GM23248 (cell line): ENCODE measurements around the gene MORN1. TPM values are rescaled to one million over a fixed set of nuclear protein-coding genes. Genes with fewer than 3 reads are reported as not detected.
A peak's percentile ranks its signal among the peaks of the same experiment; 100 is the strongest.

Experiments
- DNase-seq: peaks from one replicate; pipeline ENCODE4 v3.0.0-alpha.2; 2015
- H2AFZ ChIP-seq: fragments of 200-600 bp; sonication (generic); 2 replicates; pipeline ENCODE4 v1.6.1; 2016; ENCODE audit warnings: antibody characterized with exemption
- H3F3A ChIP-seq: fragments of 200-600 bp; sonication (generic); 2 replicates; pipeline ENCODE4 v1.6.1; 2016; ENCODE audit warnings: mild to moderate bottlenecking, antibody characterized with exemption, mixed run types; ENCODE audit not compliant: insufficient read depth
- H3K27ac ChIP-seq: fragments of 200-600 bp; sonication (generic); 2 replicates; pipeline ENCODE4 v1.5.1; 2016; ENCODE audit warnings: mild to moderate bottlenecking
- H3K27me3 ChIP-seq: fragments of 200-600 bp; sonication (generic); replicated peaks from 2 replicates; pipeline ENCODE4 v1.6.1; 2016; ENCODE audit warnings: mild to moderate bottlenecking; ENCODE audit not compliant: insufficient read depth
- H3K36me3 ChIP-seq: fragments of 200-600 bp; sonication (generic); 2 replicates; pipeline ENCODE4 v1.6.1; 2016; ENCODE audit warnings: low read depth, mild to moderate bottlenecking
- H3K4me1 ChIP-seq: fragments of 200-600 bp; sonication (generic); 2 replicates; pipeline ENCODE4 v1.6.1; 2016; ENCODE audit warnings: mild to moderate bottlenecking; ENCODE audit not compliant: insufficient read depth
- H3K4me2 ChIP-seq: fragments of 200-600 bp; sonication (generic); one replicate; pipeline ENCODE4 v1.6.1; 2016; ENCODE audit warnings: mild to moderate bottlenecking; ENCODE audit not compliant: unreplicated experiment
- H3K4me3 ChIP-seq: fragments of 200-600 bp; sonication (generic); 2 replicates; pipeline ENCODE4 v1.5.1; 2016; ENCODE audit warnings: mild to moderate bottlenecking
- H3K79me2 ChIP-seq: fragments of 200-600 bp; sonication (generic); 2 replicates; pipeline ENCODE4 v1.6.1; 2016; ENCODE audit warnings: mild to moderate bottlenecking; ENCODE audit not compliant: insufficient read depth
- H3K9ac ChIP-seq: fragments of 200-600 bp; sonication (generic); 2 replicates; pipeline ENCODE4 v1.6.1; 2016; ENCODE audit warnings: mild to moderate bottlenecking
- H3K9me2 ChIP-seq: fragments of 200-600 bp; sonication (generic); 2 replicates; pipeline ENCODE4 v1.6.1; 2016; ENCODE audit warnings: mixed run types, mild to moderate bottlenecking, moderate library complexity; ENCODE audit not compliant: insufficient read depth
- H3K9me3 ChIP-seq: fragments of 200-600 bp; sonication (generic); one replicate; pipeline ENCODE4 v1.6.1; 2017; ENCODE audit warnings: low read depth
- H4K20me1 ChIP-seq: fragments of 200-600 bp; sonication (generic); 2 replicates; pipeline ENCODE4 v1.6.0; 2016; ENCODE audit not compliant: insufficient read depth
- EZH2 ChIP-seq: fragments of 200-600 bp; sonication (generic); IDR thresholded peaks from 2 replicates; pipeline ENCODE4 v1.6.1; 2018; ENCODE audit warnings: antibody characterized with exemption, mild to moderate bottlenecking; ENCODE audit not compliant: insufficient read depth, poor library complexity, severe bottlenecking
- EZH2phosphoT487 ChIP-seq: fragments of 200-600 bp; sonication (generic); IDR thresholded peaks from 2 replicates; pipeline ENCODE4 v1.6.1; 2018; ENCODE audit warnings: antibody characterized with exemption, moderate library complexity, mild to moderate bottlenecking, low read depth; ENCODE audit not compliant: insufficient read depth
- WGBS, 2 experiments: methylation state at CpG; one replicate each; pipeline ENCODE4 v1.1.6; 2015 to 2017; ENCODE audit warnings: low lambda C conversion rate in 2 of 2, low coverage in 1 of 2; ENCODE audit errors: missing lambda C conversion rate in 2 of 2; 5-methylcytosine and 5-hydroxymethylcytosine counted together
- in situ Hi-C: fragments of 300-500 bp; cut with MboI; formaldehyde crosslinking; loops from 2 replicates; pipeline ENCODE4 v1.15.0; 2020
- polyA plus RNA-seq: library from polyadenylated mRNA; unstranded; fragments of >200 nt; fragmentation: Nextera tagmentation; extraction: Ambion mirVana; gene quantifications from 2 replicates; pipeline ENCODE4 v1.2.1, GENCODE V29; 2016
- total RNA-seq: library from RNA; depleted of rRNA; stranded (reverse); fragments of >200 nt; shearing (Covaris generic); gene quantifications from 2 replicates; pipeline ENCODE4 v1.2.3, GENCODE V29; 2014

Gene MORN1
- total and polyA plus RNA-seq, 2 experiments from 2014 or later = 7.2 to 8.8 TPM

DNA sequence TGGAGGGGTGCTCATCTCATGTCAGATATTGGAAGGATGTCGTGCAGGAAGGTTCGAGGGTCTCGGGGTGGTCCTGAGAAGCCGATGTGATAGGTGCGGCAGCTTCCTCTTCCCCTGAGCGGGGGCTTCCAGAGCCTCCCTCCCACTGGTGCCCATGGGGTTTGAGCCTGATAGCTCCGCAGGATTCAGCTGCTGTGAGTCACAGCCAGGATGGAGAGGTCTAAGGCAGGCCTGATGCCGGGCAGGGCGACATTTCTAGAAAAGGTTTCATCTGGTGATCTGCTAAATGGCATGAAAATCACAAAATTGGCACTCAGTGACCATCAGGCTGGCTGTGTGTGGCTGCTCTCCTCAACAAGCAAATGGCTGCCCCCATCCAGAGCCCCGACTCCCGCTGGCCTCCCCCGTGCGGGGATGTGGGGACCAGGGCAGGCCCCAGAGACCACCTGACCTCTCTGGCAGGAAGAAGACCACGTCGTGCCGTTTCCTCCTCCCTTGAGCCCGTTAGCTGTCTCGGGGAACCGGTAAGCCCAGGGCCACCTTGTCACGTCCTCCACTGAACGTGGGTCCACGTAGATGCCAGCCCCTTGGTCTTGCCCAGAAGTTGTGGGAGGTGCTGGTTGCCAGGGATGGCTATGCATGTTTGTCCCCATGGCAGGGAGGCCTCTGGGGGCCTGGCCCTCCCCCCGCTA, 97.2 kb downstream of the MORN1 start:
- WGBS, 2 experiments = 58 to 67% methylated on average over 22 to 23 of the region's 23 CpGs
- no peaks in the 10 kb centered on the region for H3K36me3 ChIP-seq
- no peaks in the 10 kb centered on the region for H4K20me1 ChIP-seq
- peak overlapping the region; percentile 7 for H3K27ac ChIP-seq
- H3F3A ChIP-seq = peaks cover 19% of the 10 kb centered on the region
- peak; percentile 66 for DNase-seq
- H3K9me2 ChIP-seq = no peaks in the 10 kb centered on the region
- in situ Hi-C loops = no loop called here
- no peaks in the 10 kb centered on the region for H3K27me3 ChIP-seq
- peak overlapping the region; percentile 19 for H3K4me2 ChIP-seq
- H3K4me1 ChIP-seq = peaks cover 55% of the 10 kb centered on the region
- TF ChIP-seq EZH2 (no peak), EZH2phosphoT487 (no peak)
- no peak overlapping the region for H3K4me3 ChIP-seq
- H2AFZ ChIP-seq = no peak overlapping the region
- no peaks in the 10 kb centered on the region for H3K9me3 ChIP-seq
- peaks cover 96% of the 10 kb centered on the region for H3K79me2 ChIP-seq
- peak overlapping the region; percentile 6; the same call in 1 of the 2 replicates for H3K9ac ChIP-seq

DNA sequence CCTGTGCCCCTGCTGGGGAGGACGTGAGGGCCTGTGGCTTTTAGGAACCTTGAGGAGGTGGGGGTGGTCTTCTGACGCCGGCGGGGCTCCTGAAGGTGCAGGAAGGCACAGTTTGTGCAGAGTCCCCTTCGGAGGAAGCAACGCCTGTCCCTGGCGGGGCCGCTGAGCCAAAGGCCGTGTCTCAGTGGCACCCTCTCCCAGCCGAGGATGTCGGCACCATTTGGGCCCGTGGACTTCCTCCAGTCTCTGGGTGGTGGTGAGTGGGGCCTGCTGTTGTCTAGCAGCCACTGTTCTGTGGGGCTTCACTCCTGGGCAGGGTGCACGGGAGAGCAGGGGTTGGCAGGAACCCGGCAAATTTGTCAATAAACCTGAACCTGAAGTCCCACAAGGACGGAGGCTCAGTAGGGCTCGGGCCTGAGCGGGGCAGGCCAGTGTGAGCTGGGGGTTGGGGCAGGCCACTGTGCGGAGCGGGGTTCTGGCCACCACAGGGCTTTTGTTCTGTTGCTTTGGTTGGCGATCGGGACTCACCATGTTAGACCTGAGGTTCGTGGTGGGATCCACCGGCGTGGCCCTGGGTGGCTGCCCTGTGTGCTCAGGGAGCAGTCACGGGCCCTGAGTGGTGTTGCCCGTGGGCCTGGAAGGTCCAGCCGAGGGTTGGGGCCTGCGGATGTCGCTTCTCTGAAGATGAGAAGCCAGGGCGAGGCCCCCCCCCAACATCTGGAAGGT, 98.5 kb downstream of the MORN1 start:
- Histone ChIP-seq H3F3A (peaks cover 19% of the 10 kb centered on the region), H3K79me2 (peaks cover 96% of the 10 kb centered on the region), H3K4me3 (no peak overlapping the region), H3K36me3 (no peaks in the 10 kb centered on the region), H3K9ac (no peak overlapping the region), H3K27me3 (no peaks in the 10 kb centered on the region), H3K27ac (no peak overlapping the region), H3K4me2 (no peak overlapping the region), H3K4me1 (peaks cover 51% of the 10 kb centered on the region), H3K9me2 (no peaks in the 10 kb centered on the region), H2AFZ (no peak overlapping the region), H4K20me1 (no peaks in the 10 kb centered on the region), H3K9me3 (no peaks in the 10 kb centered on the region)
- no peak for TF ChIP-seq EZH2phosphoT487
- no peak for TF ChIP-seq EZH2
- 85 to 87% methylated on average over 28 to 30 of the region's 30 CpGs for WGBS, 2 experiments
- in situ Hi-C loops = no loop called here
- DNase-seq = no peak

DNA sequence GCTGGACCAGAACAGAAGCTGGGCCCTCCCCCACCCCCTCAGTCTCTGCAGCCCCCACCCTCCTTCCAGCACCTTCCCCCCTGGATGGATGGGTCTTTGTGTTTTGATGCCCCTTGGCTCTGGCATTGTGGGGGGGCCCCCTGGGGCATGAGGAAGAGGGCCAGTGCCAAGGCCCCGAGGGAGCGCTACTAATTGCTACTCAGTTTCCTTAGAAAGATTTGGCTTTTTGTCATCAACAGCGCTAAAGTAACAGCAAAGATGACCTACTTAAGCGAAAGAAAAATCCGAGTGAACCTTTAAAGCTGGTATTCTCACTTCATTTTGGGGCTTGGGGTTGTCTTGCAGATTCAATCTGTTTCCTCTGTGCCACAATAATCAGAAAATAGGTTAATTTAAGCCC, 99.8 kb downstream of the MORN1 start:
- no peak for TF ChIP-seq EZH2
- no peak for TF ChIP-seq EZH2phosphoT487
- no peaks in the 10 kb centered on the region for H4K20me1 ChIP-seq
- peaks cover 51% of the 10 kb centered on the region for H3K4me1 ChIP-seq
- H3F3A ChIP-seq = peaks cover 19% of the 10 kb centered on the region
- no peak overlapping the region for H2AFZ ChIP-seq
- no peaks in the 10 kb centered on the region for H3K9me2 ChIP-seq
- peak overlapping the region; percentile 67 for H3K4me3 ChIP-seq
- H3K27ac ChIP-seq = peak overlapping the region; percentile 81
- no peaks in the 10 kb centered on the region for H3K27me3 ChIP-seq
- no peaks in the 10 kb centered on the region for H3K9me3 ChIP-seq
- H3K9ac ChIP-seq = peak overlapping the region; percentile 75
- H3K4me2 ChIP-seq = peak overlapping the region; percentile 76
- H3K79me2 ChIP-seq = peaks cover 96% of the 10 kb centered on the region
- in situ Hi-C loops = no loop called here
- 42 to 53% methylated on average over 5 of the region's 5 CpGs for WGBS, 2 experiments
- DNase-seq = peak; percentile 40
- H3K36me3 ChIP-seq = no peaks in the 10 kb centered on the region

DNA sequence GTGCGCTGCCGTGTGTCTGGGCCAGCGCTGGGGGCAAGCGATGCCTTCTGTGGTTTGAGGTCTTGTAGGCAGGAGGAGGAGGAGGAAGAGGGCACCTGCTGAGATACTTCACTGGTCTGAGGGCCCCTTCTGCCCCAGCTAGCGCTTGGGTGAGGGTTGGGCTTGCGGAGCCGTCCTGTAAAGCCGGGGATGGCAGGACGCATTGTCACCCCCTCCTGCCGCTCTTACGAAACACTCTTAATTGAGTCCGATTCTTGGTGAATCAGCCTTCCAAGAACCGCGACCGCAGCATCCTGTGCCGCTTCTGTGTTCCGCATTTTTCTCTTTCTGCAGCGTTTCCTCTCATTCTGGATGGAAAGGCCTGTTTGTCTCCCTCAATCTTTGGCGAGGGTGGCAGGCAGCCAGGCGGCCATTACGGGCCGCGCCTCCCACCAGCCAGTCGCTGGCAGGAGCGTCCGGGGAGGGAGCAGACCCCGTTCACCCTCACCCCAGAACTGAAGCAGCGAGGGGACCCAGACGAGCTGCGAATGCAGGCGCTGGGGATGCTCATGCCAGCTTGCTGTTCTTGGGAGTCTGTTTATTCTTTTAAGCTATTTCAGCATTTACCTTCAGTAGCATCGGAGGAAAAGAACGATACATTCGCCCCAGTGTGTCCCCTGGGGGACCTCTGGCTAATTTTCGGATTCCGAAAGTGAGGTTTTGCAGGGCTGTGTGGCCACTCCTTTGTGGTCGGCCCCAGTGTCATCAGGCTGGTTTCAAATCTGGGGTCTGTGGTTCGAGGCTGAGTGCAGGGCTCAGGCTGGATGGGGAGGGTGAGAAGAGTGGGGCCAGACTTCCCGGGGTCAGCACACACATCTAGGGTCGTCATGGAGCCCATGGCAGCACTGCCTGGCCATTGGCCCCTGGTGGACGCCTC, 100.5 kb downstream of the MORN1 start:
- H2AFZ ChIP-seq = no peak overlapping the region
- H3K27me3 ChIP-seq = no peaks in the 10 kb centered on the region
- peaks cover 19% of the 10 kb centered on the region for H3F3A ChIP-seq
- peak; percentile 99 for DNase-seq
- H3K4me2 ChIP-seq = peak overlapping the region; percentile 76
- H3K27ac ChIP-seq = peak overlapping the region; percentile 81
- H3K9ac ChIP-seq = peak overlapping the region; percentile 75
- no peaks in the 10 kb centered on the region for H4K20me1 ChIP-seq
- H3K36me3 ChIP-seq = no peaks in the 10 kb centered on the region
- H3K79me2 ChIP-seq = peaks cover 96% of the 10 kb centered on the region
- TF ChIP-seq EZH2phosphoT487 (peak; percentile 77; the same call in 1 of the 2 replicates), EZH2 (no peak)
- H3K9me2 ChIP-seq = no peaks in the 10 kb centered on the region
- no peaks in the 10 kb centered on the region for H3K9me3 ChIP-seq
- in situ Hi-C loops = no loop called here
- H3K4me1 ChIP-seq = peaks cover 51% of the 10 kb centered on the region
- H3K4me3 ChIP-seq = peak overlapping the region; percentile 67
- WGBS, 2 experiments = 4 to 6% methylated on average over 38 to 41 of the region's 41 CpGs
